Measurements from ENCODE around the gene CBLL1.
A peak's percentile ranks its signal among the peaks of the same experiment; 100 is the strongest.

Gene CBLL1

GRCh38 chr7:107742678-107743566, 1.0 kb upstream of the CBLL1 start:
- peak; percentile 31 for DNase-seq (ENCODE audit: low spot score)

GRCh38 chr7:107744345-107744750, 406 bp downstream of the CBLL1 start:
- DNase-seq (ENCODE audit: low spot score), result no peak

GRCh38 chr7:107746006-107746405, 2.1 kb downstream of the CBLL1 start:
- peak; percentile 16 for DNase-seq (ENCODE audit: low spot score)

- no peak for DNase-seq (ENCODE audit: low spot score)
Measured at GRCh38 chr7:107751113-107751512, 7.2 kb downstream of the CBLL1 start.

- DNase-seq (ENCODE audit: low spot score), result no peak
Measured at GRCh38 chr7:107754642-107755041, 10.7 kb downstream of the CBLL1 start.

GRCh38 chr7:107758667-107759066, 14.7 kb downstream of the CBLL1 start:
- DNase-seq (ENCODE audit: low spot score), result no peak

- DNase-seq (ENCODE audit: low spot score), result no peak
Measured at GRCh38 chr7:107767391-107767790, 23.4 kb downstream of the CBLL1 start.

GRCh38 chr7:107768263-107768662, 24.3 kb downstream of the CBLL1 start:
- no peak for DNase-seq (ENCODE audit: low spot score)

GRCh38 chr7:107773027-107773426, 29.1 kb downstream of the CBLL1 start:
- no peak for DNase-seq (ENCODE audit: low spot score)

GRCh38 chr7:107777702-107778101, 33.8 kb downstream of the CBLL1 start:
- DNase-seq (ENCODE audit: low spot score), result no peak

- DNase-seq (ENCODE audit: low spot score), result no peak
Measured at GRCh38 chr7:107778283-107778682, 34.3 kb downstream of the CBLL1 start.

- no peak for DNase-seq (ENCODE audit: low spot score)
Measured at GRCh38 chr7:107779647-107780099, 35.7 kb downstream of the CBLL1 start.

- no peak for DNase-seq (ENCODE audit: low spot score)
Measured at GRCh38 chr7:107782374-107782773, 38.4 kb downstream of the CBLL1 start.

- DNase-seq (ENCODE audit: low spot score), result no peak
Measured at GRCh38 chr7:107783648-107784047, 39.7 kb downstream of the CBLL1 start.

GRCh38 chr7:107785170-107785569, 41.2 kb downstream of the CBLL1 start:
- DNase-seq (ENCODE audit: low spot score), result no peak

GRCh38 chr7:107785926-107786325, 42.0 kb downstream of the CBLL1 start:
- no peak for DNase-seq (ENCODE audit: low spot score)

GRCh38 chr7:107788216-107788615, 44.3 kb downstream of the CBLL1 start:
- DNase-seq (ENCODE audit: low spot score), result no peak

- no peak for DNase-seq (ENCODE audit: low spot score)
Measured at GRCh38 chr7:107788662-107789061, 44.7 kb downstream of the CBLL1 start.

- DNase-seq (ENCODE audit: low spot score), result no peak
Measured at GRCh38 chr7:107789647-107790046, 45.7 kb downstream of the CBLL1 start.

GRCh38 chr7:107792364-107792763, 48.4 kb downstream of the CBLL1 start:
- no peak for DNase-seq (ENCODE audit: low spot score)

- no peak for DNase-seq (ENCODE audit: low spot score)
Measured at GRCh38 chr7:107799647-107800264, 55.8 kb downstream of the CBLL1 start.

- DNase-seq (ENCODE audit: low spot score), result no peak
Measured at GRCh38 chr7:107803009-107803610, 59.2 kb downstream of the CBLL1 start, which contains the start of gene SLC26A3. SLC26A3 (minus strand) TSS chr7:107803223; CDS start chr7:107794509, 8,714 bp downstream.

- no peak for DNase-seq (ENCODE audit: low spot score)
Measured at GRCh38 chr7:107809179-107809578, 65.2 kb downstream of the CBLL1 start.
